Uterus (tissue), 4 donors: ENCODE results near the gene NCAPD3. TPM values are rescaled to one million over a fixed set of nuclear protein-coding genes. Genes with fewer than 3 reads are reported as not detected.
"Not testable (repeated sequence)": the region's sequence is repeated elsewhere in the genome, so short reads cannot be mapped to it uniquely, and the experiment has no call there.

Experiments used
- DNase-seq, 2 donors: peaks; one replicate each; pipeline ENCODE4 v3.0.0-alpha.2; 2019 to 2020
- H3K27ac ChIP-seq, 2 donors: fragments of 200-600 bp; sonication (generic); 1 replicate in 1 of 2; 2 replicates in 1 of 2; pipeline ENCODE4 v1.5.1; 2016 to 2018
- H3K27me3 ChIP-seq, 2 donors: fragments of 200-600 bp; sonication (generic); one replicate each; pipeline ENCODE4 v1.5.1; 2018 to 2019; ENCODE audit warnings: control low read depth in 1 of 2
- H3K36me3 ChIP-seq, 2 donors: fragments of 200-600 bp; sonication (generic); one replicate each; pipeline ENCODE4 v1.5.1; 2019; ENCODE audit warnings: control low read depth in 1 of 2
- H3K4me1 ChIP-seq, 2 donors: fragments of 200-600 bp; sonication (generic); one replicate each; pipeline ENCODE4 v1.5.1; 2018 to 2019; ENCODE audit warnings: control low read depth in 1 of 2
- H3K4me3 ChIP-seq, 2 donors: fragments of 200-600 bp; sonication (generic); 1 replicate in 1 of 2; 2 replicates in 1 of 2; pipeline ENCODE4 v1.5.1; 2018 to 2019; ENCODE audit warnings: mild to moderate bottlenecking in 1 of 2
- H3K9me3 ChIP-seq, 2 donors: fragments of 200-600 bp; sonication (generic); one replicate each; pipeline ENCODE4 v1.5.1; 2019; ENCODE audit warnings: control low read depth in 1 of 2
- POLR2A ChIP-seq, 2 donors: fragments of 450-650 bp; IDR thresholded peaks; one replicate each; pipeline ENCODE4 v1.6.1; 2016; ENCODE audit warnings: antibody characterized with exemption in 2 of 2, mild to moderate bottlenecking in 1 of 2, moderate library complexity in 1 of 2
- intact Hi-C: fragments of 100-400 bp; cut with DNase I; formaldehyde crosslinking; loops from one replicate; pipeline ENCODE4 v1.15.1; 2023; ENCODE audit warnings: low total_unique reads
- total RNA-seq, 4 donors: library from RNA; depleted of rRNA in 3 of 4; stranded (reverse); fragments of >200 nt in 3 of 4; gene quantifications; one replicate each; pipeline versions ENCODE4 v1.1.0 to v1.2.4, GENCODE V29; 2014 to 2023
- TF ChIP-seq, protein P1 (sequence below), 4 experiments: fragments of 200-600 bp in 2 of 4; fragments of 450-650 bp in 2 of 4; sonication (generic) in 2 of 4; IDR thresholded peaks; one replicate each; pipeline ENCODE4 v1.5.1; 2016 to 2019; ENCODE audit warnings: antibody characterized with exemption in 4 of 4, mild to moderate bottlenecking in 2 of 4, moderate library complexity in 1 of 4
- donor health status: DM: yes; HTN: yes; CAD: no.

NCAPD3 gene
- total RNA-seq, 4 donors from 2014 or later: 6.4 to 27.1 (median 9.9) TPM

DNA sequence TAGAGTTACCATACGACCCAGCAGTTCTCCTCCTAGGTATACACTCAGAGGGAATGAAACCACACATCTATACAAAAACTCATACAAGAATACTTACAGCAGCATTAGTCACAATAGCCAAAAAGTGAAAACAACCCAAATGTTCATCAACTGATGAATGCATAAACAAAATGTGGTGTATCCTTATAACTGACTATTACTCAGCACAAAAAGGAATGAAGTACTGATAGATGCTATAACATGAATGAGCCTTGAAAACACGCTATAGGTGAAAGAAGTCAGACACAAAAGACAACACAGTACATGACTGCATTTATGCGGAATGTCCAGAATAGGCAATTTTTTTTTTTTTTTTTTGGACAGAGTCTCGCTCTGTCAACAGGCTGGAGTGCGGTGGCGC lies 23.1 kb downstream of the NCAPD3 start:
- TF ChIP-seq POLR2A (IDR thresholded peaks at IDR 0.05): no peak
- TF ChIP-seq, protein P1, sequence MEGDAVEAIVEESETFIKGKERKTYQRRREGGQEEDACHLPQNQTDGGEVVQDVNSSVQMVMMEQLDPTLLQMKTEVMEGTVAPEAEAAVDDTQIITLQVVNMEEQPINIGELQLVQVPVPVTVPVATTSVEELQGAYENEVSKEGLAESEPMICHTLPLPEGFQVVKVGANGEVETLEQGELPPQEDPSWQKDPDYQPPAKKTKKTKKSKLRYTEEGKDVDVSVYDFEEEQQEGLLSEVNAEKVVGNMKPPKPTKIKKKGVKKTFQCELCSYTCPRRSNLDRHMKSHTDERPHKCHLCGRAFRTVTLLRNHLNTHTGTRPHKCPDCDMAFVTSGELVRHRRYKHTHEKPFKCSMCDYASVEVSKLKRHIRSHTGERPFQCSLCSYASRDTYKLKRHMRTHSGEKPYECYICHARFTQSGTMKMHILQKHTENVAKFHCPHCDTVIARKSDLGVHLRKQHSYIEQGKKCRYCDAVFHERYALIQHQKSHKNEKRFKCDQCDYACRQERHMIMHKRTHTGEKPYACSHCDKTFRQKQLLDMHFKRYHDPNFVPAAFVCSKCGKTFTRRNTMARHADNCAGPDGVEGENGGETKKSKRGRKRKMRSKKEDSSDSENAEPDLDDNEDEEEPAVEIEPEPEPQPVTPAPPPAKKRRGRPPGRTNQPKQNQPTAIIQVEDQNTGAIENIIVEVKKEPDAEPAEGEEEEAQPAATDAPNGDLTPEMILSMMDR (IDR thresholded peaks at IDR 0.05): no peak
- no peak overlapping the region for H3K27ac ChIP-seq
- no peaks in the 10 kb centered on the region for H3K4me1 ChIP-seq
- H3K36me3 ChIP-seq: no peaks in the 10 kb centered on the region
- H3K27me3 ChIP-seq: no peaks in the 10 kb centered on the region
- DNase-seq: no peak
- H3K9me3 ChIP-seq: no peaks in the 10 kb centered on the region
- intact Hi-C loops: no loop called here
- H3K4me3 ChIP-seq: no peak overlapping the region

DNA sequence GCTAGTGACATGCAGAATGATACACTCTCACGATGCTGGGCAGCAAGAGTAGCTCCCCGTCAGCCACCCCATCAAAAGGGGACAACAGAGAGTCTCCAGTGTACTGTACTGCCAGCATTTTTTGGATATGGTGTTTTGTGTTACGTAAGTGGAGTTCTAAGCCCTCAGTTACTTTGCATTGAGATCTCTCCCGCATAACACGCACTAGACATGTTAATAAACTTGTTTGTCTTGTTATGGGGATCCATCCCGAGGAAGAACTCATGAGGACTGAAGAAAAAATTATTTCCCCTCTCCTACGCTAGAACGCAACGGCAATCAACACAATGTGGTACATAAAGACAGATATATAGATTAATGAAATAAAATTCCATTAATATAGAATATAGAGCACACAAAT lies 24.2 kb downstream of the NCAPD3 start:
- Histone ChIP-seq H3K4me1 (no peaks in the 10 kb centered on the region), H3K27ac (no peak overlapping the region), H3K27me3 (no peaks in the 10 kb centered on the region), H3K36me3 (no peaks in the 10 kb centered on the region), H3K9me3 (no peaks in the 10 kb centered on the region), H3K4me3 (no peak overlapping the region)
- no peak for DNase-seq
- intact Hi-C loops: no loop called here
- TF ChIP-seq, protein P1 (IDR thresholded peaks at IDR 0.05): no peak
- no peak for TF ChIP-seq POLR2A (IDR thresholded peaks at IDR 0.05)

DNA sequence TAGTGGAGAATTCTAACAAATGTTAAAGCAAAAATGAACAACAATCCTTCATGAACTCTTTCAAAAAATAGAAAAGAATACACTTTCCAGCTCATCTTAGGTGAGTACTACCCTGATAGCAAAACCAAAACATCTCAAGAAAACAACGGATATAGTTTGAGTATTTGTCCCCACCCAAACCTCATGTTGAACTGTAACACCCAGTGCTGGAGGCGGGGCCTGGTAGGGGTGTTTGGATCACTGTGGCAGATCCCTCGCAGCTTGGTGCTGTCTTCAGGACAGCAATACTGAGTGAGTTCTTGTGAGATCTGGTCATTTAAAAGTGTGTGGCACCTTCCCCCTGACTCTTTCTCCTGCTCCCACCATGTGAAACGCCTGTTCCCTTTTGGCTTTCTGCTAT lies 27.0 kb downstream of the NCAPD3 start:
- H3K4me1 ChIP-seq: no peaks in the 10 kb centered on the region
- H3K27ac ChIP-seq: no peak overlapping the region
- no peak for TF ChIP-seq POLR2A (IDR thresholded peaks at IDR 0.05)
- TF ChIP-seq, protein P1 (IDR thresholded peaks at IDR 0.05): no peak
- no peaks in the 10 kb centered on the region for H3K36me3 ChIP-seq
- no peak overlapping the region for H3K4me3 ChIP-seq
- DNase-seq: no peak
- no peaks in the 10 kb centered on the region for H3K9me3 ChIP-seq
- H3K27me3 ChIP-seq: no peaks in the 10 kb centered on the region
- intact Hi-C loops: no loop called here

DNA sequence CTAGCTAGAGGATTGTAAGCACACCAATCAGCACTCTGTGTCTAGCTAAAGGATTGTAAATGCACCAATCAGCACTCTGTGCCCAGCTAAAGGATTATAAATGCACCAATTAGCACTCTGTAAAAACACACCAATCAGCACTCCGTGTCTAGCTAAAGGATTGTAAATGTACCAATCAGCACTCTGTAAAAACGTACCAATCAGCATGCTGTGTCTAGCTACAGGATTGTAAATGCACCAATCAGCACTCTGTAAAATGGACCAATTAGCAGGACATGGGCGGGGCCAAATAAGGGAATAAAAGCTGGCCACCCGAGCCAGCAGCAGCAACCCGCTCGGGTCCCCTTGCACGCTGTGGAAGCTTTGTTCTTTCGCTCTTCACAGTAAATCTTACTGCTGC lies 35.7 kb downstream of the NCAPD3 start:
- DNase-seq, H3K27ac ChIP-seq, H3K27me3 ChIP-seq, H3K9me3 ChIP-seq, H3K4me3 ChIP-seq, H3K36me3 ChIP-seq, H3K4me1 ChIP-seq, intact Hi-C loops: not testable (repeated sequence)

DNA sequence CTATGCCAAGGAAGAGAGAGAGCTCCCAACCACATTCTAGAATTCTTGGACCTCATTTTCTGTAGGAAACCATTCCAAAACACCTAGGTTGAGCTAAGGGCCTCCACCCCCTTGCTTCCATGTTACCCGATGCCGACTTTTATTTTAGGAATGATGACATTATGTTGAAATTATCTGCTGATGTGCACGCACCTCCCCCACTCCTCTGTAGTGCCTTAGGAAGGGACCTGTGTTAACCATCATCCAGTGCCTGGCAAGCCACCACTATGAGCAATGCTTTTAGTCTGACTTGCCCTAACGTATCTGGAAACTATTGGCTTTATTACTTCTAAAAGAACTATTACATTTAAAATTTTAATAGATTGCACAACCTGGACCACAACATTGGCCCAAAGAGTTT lies 42.1 kb downstream of the NCAPD3 start:
- no peaks in the 10 kb centered on the region for H3K27me3 ChIP-seq
- H3K27ac ChIP-seq: no peak overlapping the region
- no peaks in the 10 kb centered on the region for H3K4me1 ChIP-seq
- no peak for DNase-seq
- no peak overlapping the region for H3K4me3 ChIP-seq
- no peaks in the 10 kb centered on the region for H3K9me3 ChIP-seq
- intact Hi-C loops: no loop called here
- TF ChIP-seq, protein P1 (IDR thresholded peaks at IDR 0.05): no peak
- TF ChIP-seq POLR2A (IDR thresholded peaks at IDR 0.05): no peak
- H3K36me3 ChIP-seq: no peaks in the 10 kb centered on the region

DNA sequence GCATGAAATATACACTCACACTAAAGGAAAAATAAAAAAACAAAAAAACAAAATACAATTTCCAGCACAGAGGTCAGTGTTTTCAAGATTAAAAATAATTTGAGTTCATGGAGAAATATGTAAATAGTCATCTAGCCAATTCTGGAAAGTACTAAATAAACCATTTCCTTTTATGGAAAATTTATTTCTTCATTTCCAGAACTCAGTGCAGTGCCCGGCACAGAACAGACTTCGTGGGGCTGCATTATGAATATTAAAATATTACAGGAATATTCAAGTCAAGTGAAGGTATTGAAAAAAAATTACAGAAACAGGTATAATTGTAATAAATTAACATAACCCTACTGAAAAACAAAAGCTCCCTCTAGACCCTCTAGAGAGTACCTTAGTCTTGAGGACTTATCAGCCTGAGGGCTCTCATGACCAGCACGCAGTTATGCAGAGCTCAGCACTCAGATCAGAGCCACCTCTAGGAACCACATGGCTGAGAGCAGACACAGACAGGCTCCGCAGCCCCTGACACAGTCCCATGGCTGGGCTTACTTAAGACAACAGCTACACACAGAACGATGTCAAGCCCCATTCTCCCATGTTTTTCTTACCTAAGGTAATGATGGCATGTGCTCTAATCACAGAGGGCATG lies 45.6 kb downstream of the NCAPD3 start:
- no peaks in the 10 kb centered on the region for H3K9me3 ChIP-seq
- no peaks in the 10 kb centered on the region for H3K36me3 ChIP-seq
- TF ChIP-seq, protein P1 (IDR thresholded peaks at IDR 0.05): no peak
- TF ChIP-seq POLR2A (IDR thresholded peaks at IDR 0.05): no peak
- H3K4me1 ChIP-seq: no peaks in the 10 kb centered on the region
- DNase-seq: no peak
- no peak overlapping the region for H3K27ac ChIP-seq
- no peaks in the 10 kb centered on the region for H3K27me3 ChIP-seq
- H3K4me3 ChIP-seq: no peak overlapping the region
- intact Hi-C loops: no loop called here
